WTC11 (cell line): ENCODE measurements around the gene SHROOM1. TPM values are rescaled to one million over a fixed set of nuclear protein-coding genes. Genes with fewer than 3 reads are reported as not detected.

Experiments
- ATAC-seq: fragments of 200-7000 bp; cut with Tn5 transposase; 2 replicates; pipeline ENCODE4 v1.10.0; 2021; ENCODE audit warnings: mild to moderate bottlenecking, moderate library complexity
- CTCF ChIA-PET: fragments of 300-600 bp; sonication (Branson Sonifier 250); formaldehyde crosslinking; loops from one replicate; lab custom pipeline; 2021; ENCODE audit warnings: antibody characterized with exemption; lab: Charles Lee
- POLR2A ChIA-PET: fragments of 350-600 bp; sonication (Branson Sonifier 250); formaldehyde crosslinking; loops from one replicate; lab custom pipeline; 2021; ENCODE audit warnings: antibody characterized with exemption; lab: Charles Lee
- DNase-seq: peaks from one replicate; pipeline ENCODE4 v3.0.0; 2021; ENCODE audit warnings: low spot score
- H3K27ac Mint-ChIP-seq: 2 replicates; pipeline ENCODE4 v1.8.0; 2021; ENCODE audit warnings: mixed read lengths
- H3K27me3 Mint-ChIP-seq: 2 replicates; pipeline ENCODE4 v1.8.0; 2021; ENCODE audit warnings: low read depth, mild to moderate bottlenecking, moderate library complexity, mixed read lengths
- H3K36me3 Mint-ChIP-seq: 2 replicates; pipeline ENCODE4 v1.8.0; 2021; ENCODE audit warnings: mixed read lengths
- H3K4me1 Mint-ChIP-seq: 2 replicates; pipeline ENCODE4 v1.8.0; 2022; ENCODE audit warnings: mixed read lengths
- H3K4me3 Mint-ChIP-seq: 2 replicates; pipeline ENCODE4 v1.8.0; 2021; ENCODE audit warnings: mild to moderate bottlenecking, moderate library complexity, mixed read lengths
- H3K9me3 Mint-ChIP-seq: 2 replicates; pipeline ENCODE4 v1.8.0; 2021; ENCODE audit warnings: mixed read lengths
- AFF4 ChIP-seq: sonication (generic); formaldehyde crosslinking; IDR thresholded peaks from 2 replicates; pipeline ENCODE4 v1.8.1; 2023; ENCODE audit warnings: mild to moderate bottlenecking, missing genetic modification reagents, borderline replicate concordance
- CBFB ChIP-seq: sonication (generic); formaldehyde crosslinking; IDR thresholded peaks from 2 replicates; pipeline ENCODE4 v1.8.1; 2022; ENCODE audit warnings: mild to moderate bottlenecking, low read depth, missing genetic modification reagents
- CREB1 ChIP-seq: sonication (generic); formaldehyde crosslinking; IDR thresholded peaks from 2 replicates; pipeline ENCODE4 v1.8.0; 2023; ENCODE audit warnings: mild to moderate bottlenecking, missing genetic modification reagents
- EMX1 ChIP-seq: fragments of 250-450 bp; sonication (Bioruptor Pico); IDR thresholded peaks from 2 replicates; pipeline ENCODE4 v1.8.0; 2021; ENCODE audit warnings: mild to moderate bottlenecking
- FOXK1 ChIP-seq: sonication (generic); formaldehyde crosslinking; IDR thresholded peaks from 2 replicates; pipeline ENCODE4 v1.8.0; 2022; ENCODE audit warnings: mild to moderate bottlenecking, moderate library complexity, missing genetic modification reagents
- FOXP1 ChIP-seq: sonication (generic); formaldehyde crosslinking; IDR thresholded peaks from 2 replicates; pipeline ENCODE4 v1.8.0; 2022; ENCODE audit warnings: missing genetic modification reagents, mild to moderate bottlenecking, moderate library complexity, borderline replicate concordance
- FOXP4 ChIP-seq: sonication (generic); formaldehyde crosslinking; IDR thresholded peaks from 2 replicates; pipeline ENCODE4 v1.8.0; 2022; ENCODE audit warnings: mild to moderate bottlenecking, missing genetic modification reagents
- MYBL2 ChIP-seq: sonication (generic); formaldehyde crosslinking; IDR thresholded peaks from 2 replicates; pipeline ENCODE4 v1.8.1; 2023; ENCODE audit warnings: mild to moderate bottlenecking, moderate library complexity, missing genetic modification reagents
- NFATC4 ChIP-seq: fragments of 250-450 bp; sonication (Bioruptor Pico); IDR thresholded peaks from 2 replicates; pipeline ENCODE4 v1.9.0; 2021; ENCODE audit warnings: mild to moderate bottlenecking
- NR3C1 ChIP-seq: sonication (generic); formaldehyde crosslinking; conservative IDR thresholded peaks from 2 replicates; pipeline ENCODE4 v1.8.1; 2023; ENCODE audit warnings: low read depth, mild to moderate bottlenecking, missing genetic modification reagents
- RORB ChIP-seq: fragments of 250-450 bp; sonication (Bioruptor Pico); IDR thresholded peaks from 2 replicates; pipeline ENCODE4 v1.9.0; 2021; ENCODE audit warnings: mild to moderate bottlenecking
- SP1 ChIP-seq: sonication (generic); formaldehyde crosslinking; conservative IDR thresholded peaks from 2 replicates; pipeline ENCODE4 v1.8.1; 2022; ENCODE audit warnings: missing genetic modification reagents
- STAT6 ChIP-seq: sonication (generic); formaldehyde crosslinking; conservative IDR thresholded peaks from 2 replicates; pipeline ENCODE4 v1.8.1; 2023; ENCODE audit warnings: mild to moderate bottlenecking, low read depth, missing genetic modification reagents, moderate library complexity
- TEAD4 ChIP-seq: sonication (generic); formaldehyde crosslinking; IDR thresholded peaks from 2 replicates; pipeline ENCODE4 v1.8.0; 2022; ENCODE audit warnings: mild to moderate bottlenecking, missing genetic modification reagents
- ZBTB43 ChIP-seq: sonication (generic); formaldehyde crosslinking; IDR thresholded peaks from 2 replicates; pipeline ENCODE4 v1.8.1; 2023; ENCODE audit warnings: mild to moderate bottlenecking, missing genetic modification reagents
- ZMAT4 ChIP-seq: fragments of 250-450 bp; sonication (Bioruptor Pico); IDR thresholded peaks from 2 replicates; pipeline ENCODE4 v1.9.0; 2021; ENCODE audit warnings: mild to moderate bottlenecking
- ZNF317 ChIP-seq: sonication (generic); formaldehyde crosslinking; IDR thresholded peaks from 2 replicates; pipeline ENCODE4 v1.8.1; 2023; ENCODE audit warnings: low read depth, mild to moderate bottlenecking, moderate library complexity, missing genetic modification reagents, borderline replicate concordance
- ZNF396 ChIP-seq: fragments of 250-450 bp; sonication (Bioruptor Pico); IDR thresholded peaks from 2 replicates; pipeline ENCODE4 v1.8.0; 2021; ENCODE audit warnings: mild to moderate bottlenecking, moderate library complexity, borderline replicate concordance
- ZNF512 ChIP-seq: sonication (generic); formaldehyde crosslinking; IDR thresholded peaks from 2 replicates; pipeline ENCODE4 v1.8.1; 2022; ENCODE audit warnings: missing genetic modification reagents, borderline replicate concordance
- ZNF671 ChIP-seq: fragments of 250-450 bp; sonication (Bioruptor Pico); IDR thresholded peaks from 2 replicates; pipeline ENCODE4 v1.8.0; 2021; ENCODE audit warnings: mild to moderate bottlenecking
- total RNA-seq: library from RNA; stranded (reverse); gene quantifications from 3 replicates; pipeline ENCODE4 v1.2.3, GENCODE V29; 2021

The SHROOM1 gene
- total RNA-seq, 1 experiment from 2014 or later, result 8.1 TPM

GRCh38 chr5:132773601-132774355, 56.7 kb downstream of the SHROOM1 start (continued):
- no peak for TF ChIP-seq AFF4 (CRISPR knock-in tag)
- no peak for TF ChIP-seq SP1 (CRISPR knock-in tag)
- TF ChIP-seq ZNF512 (CRISPR knock-in tag), result no peak
- no peak for TF ChIP-seq ZNF671 (CRISPR knock-in tag)
- TF ChIP-seq MYBL2, result no peak
- TF ChIP-seq ZMAT4 (CRISPR knock-in tag), result no peak
- no peak for TF ChIP-seq ZNF396
- TF ChIP-seq, all 79 proteins: peak for 0

- Mint-ChIP-seq H3K4me1 (peaks cover 31% of the 10 kb centered on the region), H3K9me3 (no peaks in the 10 kb centered on the region), H3K36me3 (no peaks in the 10 kb centered on the region), H3K27me3 (peaks cover 21% of the 10 kb centered on the region), H3K27ac (no peak overlapping the region), H3K4me3 (no peak overlapping the region)
- ATAC-seq, result no peak
- no peak for DNase-seq
- TF ChIP-seq NFATC4 (CRISPR knock-in tag) (no peak), STAT6 (CRISPR knock-in tag) (no peak), FOXP1 (CRISPR knock-in tag) (no peak)
- ChIA-PET CTCF (interaction anchor here (1.0 to 2.3 kb wide), 4 partner anchors 18 to 50 kb away, joined by 3 to 8 read pairs (median 6); no protein-coding TSS in a partner anchor), POLR2A (no interaction called here)
Observed at GRCh38 chr5:132773114-132773513, 57.3 kb downstream of the SHROOM1 start.

GRCh38 chr5:132772291-132773070, 58.0 kb downstream of the SHROOM1 start:
- ChIA-PET POLR2A (interaction anchor here (0.7 kb wide), 1 partner anchor 36 kb away, joined by 3 read pairs; no protein-coding TSS in a partner anchor), CTCF (interaction anchor here (0.6 to 2.3 kb wide), 5 partner anchors 17 to 51 kb away, joined by 3 to 8 read pairs (median 4); no protein-coding TSS in a partner anchor)
- Mint-ChIP-seq H3K36me3 (no peaks in the 10 kb centered on the region), H3K27ac (peak overlapping the region; percentile 63; the same call in 1 of the 2 replicates), H3K4me3 (no peak overlapping the region), H3K27me3 (peaks cover 16% of the 10 kb centered on the region), H3K4me1 (peaks cover 27% of the 10 kb centered on the region), H3K9me3 (no peaks in the 10 kb centered on the region)
- ATAC-seq (no peak), DNase-seq (no peak)
- no peak for TF ChIP-seq TEAD4 (CRISPR knock-in tag)
- no peak for TF ChIP-seq ZNF317 (CRISPR knock-in tag)
- TF ChIP-seq CREB1, result no peak
- TF ChIP-seq EMX1 (CRISPR knock-in tag), result no peak
- TF ChIP-seq FOXP4, result no peak
- TF ChIP-seq NR3C1 (CRISPR knock-in tag), result no peak
- TF ChIP-seq RORB (CRISPR knock-in tag), result no peak
- TF ChIP-seq FOXK1 (CRISPR knock-in tag), result no peak
- no peak for TF ChIP-seq ZBTB43
- TF ChIP-seq CBFB (CRISPR knock-in tag), result no peak
